Measurements from ENCODE around the gene ALDH1L2.

Gene ALDH1L2

DNA sequence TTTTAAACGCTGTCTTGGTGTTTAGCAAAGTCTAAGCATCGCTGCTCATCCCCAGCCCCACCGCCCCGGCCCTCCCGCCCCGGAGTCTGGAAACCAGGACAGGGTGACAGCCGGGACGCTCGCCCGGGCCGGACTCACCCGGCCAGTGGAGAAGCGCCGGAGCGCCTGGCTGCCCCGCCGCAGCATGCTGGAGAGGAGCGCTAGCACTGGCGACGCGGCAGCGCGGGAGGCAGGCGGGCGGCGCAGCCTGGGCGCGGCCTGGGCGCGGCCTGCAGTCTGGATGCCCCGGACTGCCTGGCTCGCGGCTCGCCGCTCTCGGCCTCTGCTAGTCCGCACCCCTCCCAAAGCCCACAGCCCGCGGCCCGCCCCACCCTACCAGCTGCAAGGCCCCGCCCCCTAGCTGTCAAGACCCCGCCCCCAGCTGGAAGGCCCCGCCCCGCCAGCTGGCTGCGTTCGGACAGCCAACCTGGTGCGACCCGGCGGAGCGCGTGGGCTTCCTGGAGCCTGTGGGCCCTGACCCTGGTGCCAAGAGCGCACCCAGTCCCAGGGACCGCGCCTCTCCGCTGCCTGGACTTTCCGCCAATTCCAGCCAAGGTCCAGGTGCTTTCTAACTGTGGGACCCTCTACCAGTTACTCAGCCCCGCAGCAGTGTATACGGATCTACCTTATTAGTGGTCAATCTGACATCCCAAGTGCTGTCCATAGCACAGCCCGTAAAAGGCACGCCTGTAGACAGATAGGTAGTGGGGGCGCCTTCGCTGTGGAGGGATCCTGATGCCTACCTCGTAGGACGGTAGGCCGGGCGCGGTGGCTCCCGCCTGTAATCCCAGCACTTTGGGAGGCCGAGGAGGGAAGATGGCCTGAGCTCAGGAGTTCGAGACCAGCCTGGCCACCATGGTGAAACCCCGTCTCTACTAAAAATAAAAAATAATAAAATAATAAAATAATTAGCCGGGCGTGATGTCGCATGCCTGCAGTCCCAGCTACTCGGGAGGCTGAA, at the start of gene ALDH1L2:
Gene ALDH1L2, minus strand, starts transcription at position 208 of the 1,000 bp plus-strand sequence. Its CDS starts 22 bp downstream, at position 186.
- TF ChIP-seq, protein P1, sequence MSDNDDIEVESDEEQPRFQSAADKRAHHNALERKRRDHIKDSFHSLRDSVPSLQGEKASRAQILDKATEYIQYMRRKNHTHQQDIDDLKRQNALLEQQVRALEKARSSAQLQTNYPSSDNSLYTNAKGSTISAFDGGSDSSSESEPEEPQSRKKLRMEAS (IDR thresholded peaks at IDR 0.05), result peak; percentile 72; the same call in 1 of the 2 replicates
- TF ChIP-seq ZBTB7A (IDR thresholded peaks at IDR 0.05; ENCODE audit: low read depth), result peak; percentile 65; the same call in 1 of the 2 replicates
- no peak for TF ChIP-seq FOXM1 (IDR thresholded peaks at IDR 0.05; ENCODE audit: borderline replicate concordance, low read depth)
- peak; percentile 49 for TF ChIP-seq TAF1 (IDR thresholded peaks at IDR 0.05; ENCODE audit: low read depth)

DNA sequence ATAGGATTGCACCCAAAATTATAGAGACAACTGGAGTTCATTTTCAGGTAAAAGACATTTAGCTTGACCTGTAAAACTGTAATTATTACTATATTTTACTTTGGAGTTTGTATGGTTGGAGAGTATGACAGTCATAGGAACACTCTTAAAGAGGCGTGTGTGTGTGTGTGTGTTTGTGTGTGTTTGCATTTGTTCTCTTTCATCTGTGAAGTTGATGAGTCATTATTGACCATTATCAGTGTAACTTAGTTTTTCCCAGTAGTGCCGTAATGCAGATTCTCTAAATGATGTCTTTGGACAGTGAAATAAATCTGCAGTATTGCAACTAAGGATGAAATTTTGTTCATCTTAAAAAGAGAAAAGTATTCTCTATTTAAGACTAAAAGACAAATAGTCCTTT, 36.3 kb upstream of the ALDH1L2 start:
- TF ChIP-seq ZBTB7A (IDR thresholded peaks at IDR 0.05; ENCODE audit: low read depth) (no peak), TEAD4 (IDR thresholded peaks at IDR 0.05) (no peak), FOXM1 (IDR thresholded peaks at IDR 0.05; ENCODE audit: borderline replicate concordance, low read depth) (no peak), CREB1 (IDR thresholded peaks at IDR 0.05; ENCODE audit: low read depth) (no peak), TCF12 (IDR thresholded peaks at IDR 0.05; ENCODE audit: low read depth) (no peak), EGR1 (IDR thresholded peaks at IDR 0.05) (no peak), RAD21 (IDR thresholded peaks at IDR 0.05; ENCODE audit: low read depth) (no peak), EP300 (IDR thresholded peaks at IDR 0.05; ENCODE audit: borderline replicate concordance) (no peak), NFIC (IDR thresholded peaks at IDR 0.05) (no peak), YY1 (IDR thresholded peaks at IDR 0.05; ENCODE audit: low read depth) (no peak), CEBPB (IDR thresholded peaks at IDR 0.05) (no peak)
- TF ChIP-seq, protein P2, sequence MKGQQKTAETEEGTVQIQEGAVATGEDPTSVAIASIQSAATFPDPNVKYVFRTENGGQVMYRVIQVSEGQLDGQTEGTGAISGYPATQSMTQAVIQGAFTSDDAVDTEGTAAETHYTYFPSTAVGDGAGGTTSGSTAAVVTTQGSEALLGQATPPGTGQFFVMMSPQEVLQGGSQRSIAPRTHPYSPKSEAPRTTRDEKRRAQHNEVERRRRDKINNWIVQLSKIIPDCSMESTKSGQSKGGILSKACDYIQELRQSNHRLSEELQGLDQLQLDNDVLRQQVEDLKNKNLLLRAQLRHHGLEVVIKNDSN (IDR thresholded peaks at IDR 0.05), result no peak

DNA sequence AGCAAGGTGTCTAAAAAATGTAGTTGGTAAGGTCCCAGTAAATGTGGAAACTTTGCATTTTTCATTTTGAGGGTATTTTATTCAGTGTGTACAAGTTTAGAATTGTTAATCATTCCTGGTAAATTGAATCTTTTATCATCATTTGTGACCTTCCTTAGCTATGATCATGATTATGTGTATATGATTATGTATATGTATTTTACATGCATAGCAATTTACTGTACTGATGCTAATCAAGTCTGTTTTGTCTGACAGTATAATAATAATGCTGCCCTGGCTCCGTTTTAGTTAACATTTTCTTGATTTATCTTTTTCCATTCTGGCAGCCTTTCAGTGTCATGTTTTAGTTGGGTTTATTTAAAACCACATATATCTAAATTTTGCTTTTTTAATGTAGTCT, 32.7 kb upstream of the ALDH1L2 start:
- TF ChIP-seq, protein P1 (IDR thresholded peaks at IDR 0.05), result no peak
- TF ChIP-seq TAF1 (IDR thresholded peaks at IDR 0.05; ENCODE audit: low read depth) (no peak), FOXM1 (IDR thresholded peaks at IDR 0.05; ENCODE audit: borderline replicate concordance, low read depth) (no peak), CREB1 (IDR thresholded peaks at IDR 0.05; ENCODE audit: low read depth) (no peak), EP300 (IDR thresholded peaks at IDR 0.05; ENCODE audit: borderline replicate concordance) (no peak), TEAD4 (IDR thresholded peaks at IDR 0.05) (no peak), ZBTB7A (IDR thresholded peaks at IDR 0.05; ENCODE audit: low read depth) (no peak), TCF12 (IDR thresholded peaks at IDR 0.05; ENCODE audit: low read depth) (no peak), EGR1 (IDR thresholded peaks at IDR 0.05) (no peak), YY1 (IDR thresholded peaks at IDR 0.05; ENCODE audit: low read depth) (no peak)
- TF ChIP-seq, protein P2 (IDR thresholded peaks at IDR 0.05), result no peak
- TF ChIP-seq, protein P3, sequence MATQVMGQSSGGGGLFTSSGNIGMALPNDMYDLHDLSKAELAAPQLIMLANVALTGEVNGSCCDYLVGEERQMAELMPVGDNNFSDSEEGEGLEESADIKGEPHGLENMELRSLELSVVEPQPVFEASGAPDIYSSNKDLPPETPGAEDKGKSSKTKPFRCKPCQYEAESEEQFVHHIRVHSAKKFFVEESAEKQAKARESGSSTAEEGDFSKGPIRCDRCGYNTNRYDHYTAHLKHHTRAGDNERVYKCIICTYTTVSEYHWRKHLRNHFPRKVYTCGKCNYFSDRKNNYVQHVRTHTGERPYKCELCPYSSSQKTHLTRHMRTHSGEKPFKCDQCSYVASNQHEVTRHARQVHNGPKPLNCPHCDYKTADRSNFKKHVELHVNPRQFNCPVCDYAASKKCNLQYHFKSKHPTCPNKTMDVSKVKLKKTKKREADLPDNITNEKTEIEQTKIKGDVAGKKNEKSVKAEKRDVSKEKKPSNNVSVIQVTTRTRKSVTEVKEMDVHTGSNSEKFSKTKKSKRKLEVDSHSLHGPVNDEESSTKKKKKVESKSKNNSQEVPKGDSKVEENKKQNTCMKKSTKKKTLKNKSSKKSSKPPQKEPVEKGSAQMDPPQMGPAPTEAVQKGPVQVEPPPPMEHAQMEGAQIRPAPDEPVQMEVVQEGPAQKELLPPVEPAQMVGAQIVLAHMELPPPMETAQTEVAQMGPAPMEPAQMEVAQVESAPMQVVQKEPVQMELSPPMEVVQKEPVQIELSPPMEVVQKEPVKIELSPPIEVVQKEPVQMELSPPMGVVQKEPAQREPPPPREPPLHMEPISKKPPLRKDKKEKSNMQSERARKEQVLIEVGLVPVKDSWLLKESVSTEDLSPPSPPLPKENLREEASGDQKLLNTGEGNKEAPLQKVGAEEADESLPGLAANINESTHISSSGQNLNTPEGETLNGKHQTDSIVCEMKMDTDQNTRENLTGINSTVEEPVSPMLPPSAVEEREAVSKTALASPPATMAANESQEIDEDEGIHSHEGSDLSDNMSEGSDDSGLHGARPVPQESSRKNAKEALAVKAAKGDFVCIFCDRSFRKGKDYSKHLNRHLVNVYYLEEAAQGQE (IDR thresholded peaks at IDR 0.05; ENCODE audit: low read depth), result no peak

DNA sequence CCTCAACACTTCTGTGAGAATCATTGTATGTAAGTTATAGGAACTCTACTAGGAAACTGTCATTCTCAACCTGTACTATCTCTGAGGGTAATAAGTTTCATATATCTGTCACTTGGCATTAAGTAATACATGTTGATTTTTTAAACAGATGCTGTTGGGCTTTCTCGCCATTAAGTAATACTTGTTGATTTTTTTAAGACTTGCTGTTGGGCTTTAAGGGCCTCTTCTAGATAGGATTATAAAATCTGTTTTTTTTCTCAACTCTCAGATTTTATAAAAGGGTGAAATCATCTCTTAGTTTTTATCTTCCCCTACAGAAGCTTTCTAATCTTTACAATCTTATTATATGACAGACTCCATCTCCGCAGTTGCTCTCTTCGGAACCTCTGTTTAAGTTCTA, 28.8 kb upstream of the ALDH1L2 start:
- TF ChIP-seq, protein P3 (IDR thresholded peaks at IDR 0.05; ENCODE audit: low read depth), result no peak
- TF ChIP-seq TCF12 (IDR thresholded peaks at IDR 0.05; ENCODE audit: low read depth), result no peak

DNA sequence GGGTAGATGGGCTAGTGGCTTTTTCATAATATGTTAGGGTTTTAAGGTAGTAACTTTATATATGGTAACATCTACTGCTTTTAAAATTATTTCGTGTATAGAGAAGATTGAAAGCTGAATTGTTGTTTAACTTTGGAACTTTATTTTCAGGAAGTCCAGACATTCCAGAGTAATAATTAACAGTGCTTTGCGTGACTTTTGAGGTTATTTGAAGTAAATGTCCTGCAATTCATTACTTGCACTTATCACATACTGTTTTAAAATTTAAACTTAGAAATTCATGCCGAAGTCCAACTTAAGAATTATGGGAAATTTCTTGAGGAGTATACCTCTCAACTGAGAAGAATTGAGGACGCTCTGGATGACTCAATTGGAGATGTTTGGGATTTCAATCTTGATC, 26.6 kb upstream of the ALDH1L2 start:
- TF ChIP-seq EGR1 (IDR thresholded peaks at IDR 0.05) (no peak), FOXM1 (IDR thresholded peaks at IDR 0.05; ENCODE audit: borderline replicate concordance, low read depth) (no peak), TCF12 (IDR thresholded peaks at IDR 0.05; ENCODE audit: low read depth) (no peak), TAF1 (IDR thresholded peaks at IDR 0.05; ENCODE audit: low read depth) (no peak), EP300 (IDR thresholded peaks at IDR 0.05; ENCODE audit: borderline replicate concordance) (no peak), ZBTB7A (IDR thresholded peaks at IDR 0.05; ENCODE audit: low read depth) (no peak), TEAD4 (IDR thresholded peaks at IDR 0.05) (no peak), CEBPB (IDR thresholded peaks at IDR 0.05) (no peak)
- TF ChIP-seq, protein P3 (IDR thresholded peaks at IDR 0.05; ENCODE audit: low read depth), result no peak
- TF ChIP-seq, protein P2 (IDR thresholded peaks at IDR 0.05), result no peak
- TF ChIP-seq, protein P1 (IDR thresholded peaks at IDR 0.05), result no peak
